ENCODE results near the gene UFC1. TPM values are rescaled to one million over a fixed set of nuclear protein-coding genes. Genes with fewer than 3 reads are reported as not detected.

UFC1 gene
- total and polyA plus RNA-seq, 2 of the 13 experiments (the other 11 are each of a cell fraction or from before 2014, with no cell fraction given) = 72.8 to 85.2 TPM

GRCh38 chr1:161140755-161141400 is 12.9 kb upstream of the UFC1 start:
- Histone ChIP-seq H2AFZ (ENCODE audit: low read length) (no peak overlapping the region), H3K27ac (ENCODE audit: extremely low read length, insufficient read depth, low read length) (no peak overlapping the region), H4K20me1 (ENCODE audit: insufficient read depth, low read length) (no peaks in the 10 kb centered on the region), H3K79me2 (ENCODE audit: insufficient read depth, low read length) (no peaks in the 10 kb centered on the region), H3K9ac (ENCODE audit: insufficient read depth, low read depth, low read length) (no peak overlapping the region), H3K36me3 (replicated peaks in 1 of 2; ENCODE audit: control insufficient read depth in 1 of 2, insufficient read depth in 2 of 2, low read length in 2 of 2) (no peaks in the 10 kb centered on the region), H3K27me3 (ENCODE audit: control insufficient read depth in 1 of 2, insufficient read depth in 2 of 2, low read length in 2 of 2) (no peaks in the 10 kb centered on the region), H3K4me3 (replicated peaks in 1 of 3; ENCODE audit: insufficient read depth in 1 of 3, low read depth in 2 of 3, low read length in 3 of 3) (no peak overlapping the region), H3K9me3 (ENCODE audit: low read length) (no peaks in the 10 kb centered on the region), H3K4me2 (ENCODE audit: low read depth, low read length) (no peak overlapping the region), H3K4me1 (ENCODE audit: insufficient read depth, low read length) (no peaks in the 10 kb centered on the region)
- CTCF ChIA-PET (ENCODE audit: low intra/inter-chr PET ratio, low total read pairs) = no interaction called here
- ATAC-seq (no peak), FAIRE-seq (no peak), DNase-seq (ENCODE audit: low spot score) (no peak)
- no TSS peak for BruUV-seq (replicated peaks)
- TF ChIP-seq PREB (CRISPR knock-in tag; IDR thresholded peaks at IDR 0.05) = no peak
- no peak for TF ChIP-seq ZNF574 (CRISPR knock-in tag; IDR thresholded peaks at IDR 0.05)
- no peak for TF ChIP-seq KLF12 (CRISPR knock-in tag; IDR thresholded peaks at IDR 0.05; ENCODE audit: borderline replicate concordance)
- TF ChIP-seq SOX6 (IDR thresholded peaks at IDR 0.05) = no peak
- TF ChIP-seq SOX6 (CRISPR knock-in tag; IDR thresholded peaks at IDR 0.05) = no peak
- no peak for TF ChIP-seq NCOA2 (CRISPR knock-in tag; IDR thresholded peaks at IDR 0.05)
- no peak for TF ChIP-seq SRY (CRISPR knock-in tag; IDR thresholded peaks at IDR 0.05)
- no peak for TF ChIP-seq TBX2 (CRISPR knock-in tag; IDR thresholded peaks at IDR 0.05; ENCODE audit: borderline replicate concordance)
- no peak for TF ChIP-seq SYNCRIP (IDR thresholded peaks at IDR 0.05; ENCODE audit: insufficient read depth, low read depth, low read length)
- TF ChIP-seq CREB1 (IDR thresholded peaks at IDR 0.05) = no peak
- no peak for TF ChIP-seq CREB1 (CRISPR knock-in tag; IDR thresholded peaks at IDR 0.05)
- no peak for TF ChIP-seq HNRNPLL (IDR thresholded peaks at IDR 0.05; ENCODE audit: low read depth, low read length, poor library complexity, severe bottlenecking)
- TF ChIP-seq CBFB (CRISPR knock-in tag; IDR thresholded peaks at IDR 0.05) = no peak
- TF ChIP-seq KMT2A (CRISPR knock-in tag; IDR thresholded peaks at IDR 0.05) = no peak
- no peak for TF ChIP-seq DZIP1 (CRISPR knock-in tag; IDR thresholded peaks at IDR 0.05)
- in situ Hi-C loops (cut with HindIII; ENCODE audit: extremely low pct_ligation_motif_present, low pct_unique_long_range_greater_than_20kb) = no loop called here
- intact Hi-C loops (cut with micrococcal nuclease; ENCODE audit: unreplicated experiment) = no loop called here
- 95% methylated on average over 29 of the region's 29 CpGs for WGBS (ENCODE audit: low lambda C conversion rate)
- POLR2A ChIA-PET = interaction anchor here (1.0 kb wide), 1 partner anchor 9 kb away, joined by 3 read pairs; the partner anchor contains the start of gene DEDD

All from HepG2 (cell line).